DMS53 treated with DMSO at 0.1 percent for 48 hours (cell line): Measurements from ENCODE around the gene RABGAP1L.

ENCODE experiments used
- DNase-seq: peaks from one replicate; lab custom pipeline; 2025; ENCODE audit not compliant: unreplicated experiment; lab: John Stamatoyannopoulos, UW

Gene RABGAP1L

DNA sequence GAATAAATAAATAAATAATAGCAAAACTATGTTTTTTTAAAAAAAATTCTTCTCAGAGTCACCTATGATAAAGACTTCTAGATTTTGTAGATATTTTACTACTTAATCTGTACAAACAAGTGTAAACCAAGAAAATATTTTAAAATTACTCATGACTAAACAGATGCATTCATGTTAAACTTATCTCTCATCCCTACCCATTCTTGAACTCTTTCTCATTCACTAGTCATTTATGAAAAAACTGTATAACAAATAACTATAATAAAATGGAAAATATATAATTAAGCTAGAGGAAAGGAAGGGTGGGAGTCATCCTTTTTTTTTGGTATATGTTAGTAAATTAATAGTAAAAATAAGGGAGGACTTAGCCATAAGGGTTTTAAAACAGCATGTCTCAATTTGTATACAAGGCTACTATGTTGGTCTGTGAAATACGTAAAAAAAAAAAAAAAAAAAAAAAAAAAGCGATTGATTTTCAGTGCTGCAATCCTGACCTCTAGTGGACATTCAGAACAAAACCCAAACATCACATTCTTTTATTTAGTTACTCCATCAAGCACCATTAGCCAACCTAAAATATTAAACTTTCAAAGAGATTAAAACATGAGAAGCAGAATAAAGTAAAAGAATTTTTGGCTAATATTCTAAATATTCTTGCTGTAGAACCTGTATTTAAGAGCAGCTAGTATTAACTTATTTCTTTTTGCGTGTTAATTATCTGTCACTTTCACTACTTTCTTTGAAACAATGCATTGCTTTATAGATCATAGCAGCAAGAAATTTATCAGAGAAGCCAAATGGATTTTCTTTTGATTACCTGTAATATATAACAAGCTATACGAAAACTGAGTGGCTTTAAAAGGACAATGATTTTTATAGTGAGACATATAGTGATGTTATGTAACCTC is 584.6 kb downstream of the RABGAP1L start:
- peak; percentile 44 for DNase-seq

DNA sequence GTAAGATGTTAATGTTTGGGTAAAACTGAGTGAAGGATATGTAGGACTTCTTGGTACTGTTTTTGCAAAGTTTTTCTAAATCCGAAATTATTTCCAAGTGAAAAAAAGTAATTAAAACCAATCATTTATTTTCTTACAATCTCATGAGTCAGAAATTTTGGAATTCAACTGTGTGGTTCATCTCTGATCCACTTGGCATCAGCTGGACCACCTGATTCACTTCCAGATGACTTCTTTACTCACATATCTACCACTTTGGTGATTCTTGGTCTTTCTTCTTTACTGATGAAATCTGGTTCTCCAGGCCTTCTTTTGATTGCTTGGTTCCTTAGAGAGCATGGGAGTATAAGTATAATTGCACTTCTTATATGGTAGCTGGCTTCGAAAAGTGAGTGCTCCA is 585.6 kb downstream of the RABGAP1L start:
- no peak for DNase-seq

DNA sequence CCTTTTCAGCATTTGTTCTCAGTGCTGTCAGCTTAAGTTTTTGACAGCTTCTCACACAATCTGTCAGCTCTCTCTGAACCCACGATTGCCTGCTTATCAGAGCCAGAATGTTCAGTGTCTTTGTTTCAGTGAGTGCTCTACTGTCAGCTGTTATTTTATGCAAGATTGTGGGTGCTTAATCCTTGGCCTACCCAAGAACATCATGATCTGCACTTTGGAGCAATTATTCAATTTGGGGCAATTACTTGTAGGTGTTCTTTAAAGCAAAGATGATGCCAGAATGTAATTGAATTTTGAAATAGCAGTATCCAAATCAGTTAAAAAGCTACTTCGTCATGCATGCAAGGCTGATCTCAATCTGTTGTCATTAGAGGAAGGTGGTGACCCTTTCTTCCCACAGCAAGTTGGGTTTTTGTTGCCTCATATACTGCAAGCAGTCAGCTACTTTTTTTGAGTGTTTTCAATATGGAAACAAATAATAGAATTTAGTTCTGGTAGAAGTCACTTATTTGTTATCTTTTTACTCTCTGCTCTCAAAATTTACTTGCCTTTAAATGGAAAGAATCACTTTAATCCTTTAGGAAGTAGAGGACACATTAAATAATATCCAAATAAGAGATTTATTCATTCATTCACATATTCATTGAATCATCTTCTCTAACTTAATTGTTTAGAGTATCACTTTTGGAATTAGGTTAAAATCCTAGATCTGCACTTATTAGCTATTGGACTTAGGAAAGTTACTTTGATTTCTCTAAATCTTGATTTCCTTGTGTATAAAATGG is 586.9 kb downstream of the RABGAP1L start:
- no peak for DNase-seq

DNA sequence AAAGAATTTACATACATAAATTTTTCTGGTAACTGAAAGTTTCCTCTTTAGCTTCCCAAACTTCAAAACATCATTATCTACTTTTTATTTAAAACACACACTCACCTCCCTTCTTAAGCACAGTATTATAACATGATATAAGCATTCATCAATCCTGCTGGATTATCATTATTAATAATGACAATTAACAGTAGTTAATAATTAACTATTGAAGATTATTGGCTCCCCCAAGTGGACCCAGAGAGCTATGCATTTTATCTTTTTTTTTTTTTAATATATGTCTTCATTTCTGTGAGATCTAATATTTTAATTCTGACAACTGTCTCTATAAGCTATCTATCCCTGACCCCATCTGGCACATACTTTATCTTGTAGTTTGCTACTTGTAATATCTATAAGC is 588.3 kb downstream of the RABGAP1L start:
- DNase-seq = no peak

DNA sequence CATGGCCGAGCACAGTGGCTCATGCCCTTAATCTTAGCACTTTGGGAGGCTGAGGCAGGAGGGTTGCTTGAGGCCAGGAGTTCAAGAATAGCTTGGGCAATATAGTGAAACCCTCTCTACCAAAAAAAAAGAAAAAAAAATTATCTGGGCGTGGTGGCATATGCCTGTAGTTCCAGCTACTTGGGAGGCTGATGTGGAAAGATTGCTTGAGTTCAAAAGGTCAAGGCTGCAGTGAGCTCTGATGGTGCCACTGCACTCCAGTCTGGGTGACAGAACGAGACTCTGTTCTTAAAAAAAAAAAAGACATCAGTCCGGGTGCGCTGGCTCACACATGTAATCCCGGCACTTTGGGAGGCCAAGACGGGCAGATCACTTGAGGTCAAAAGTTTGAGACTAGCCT is 589.3 kb downstream of the RABGAP1L start:
- no peak for DNase-seq

DNA sequence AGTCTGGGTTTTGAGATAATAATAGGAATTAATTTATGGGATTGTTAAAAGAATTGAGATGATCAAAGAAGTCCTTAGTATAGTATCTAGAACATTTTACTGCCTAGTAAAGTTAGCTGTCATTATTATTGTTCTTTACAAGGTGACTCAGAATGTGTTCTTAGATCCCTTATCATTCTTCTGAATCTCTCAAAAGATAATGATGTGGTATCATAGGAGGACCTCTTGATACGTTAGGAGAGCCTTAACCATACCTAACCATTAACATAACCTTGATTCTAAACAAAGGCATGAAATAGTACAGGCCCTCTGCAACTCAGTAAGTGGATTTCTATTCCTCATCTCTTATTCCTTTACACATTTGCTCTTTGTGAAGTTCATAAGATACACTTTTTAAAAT is 593.8 kb downstream of the RABGAP1L start:
- no peak for DNase-seq

DNA sequence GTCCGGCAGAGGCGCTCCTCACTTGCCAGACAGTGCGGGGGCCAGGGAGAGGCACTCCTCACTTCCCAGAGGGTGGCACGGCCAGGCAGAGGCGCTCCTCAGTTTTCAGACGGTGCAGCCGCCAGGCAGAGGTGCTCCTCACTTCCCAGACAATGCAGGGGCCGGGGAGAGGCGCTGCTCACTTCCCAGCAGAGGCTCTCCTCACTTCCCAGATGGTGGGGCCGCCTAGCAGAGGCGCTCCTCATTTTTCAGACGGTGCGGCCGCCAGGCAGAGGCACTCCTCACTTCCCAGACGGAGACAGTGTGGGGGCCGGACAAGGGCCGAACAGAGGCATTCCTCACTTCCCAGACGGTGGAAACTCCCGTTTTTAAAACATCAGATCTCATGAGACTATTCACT is 602.0 kb downstream of the RABGAP1L start:
- no peak for DNase-seq

DNA sequence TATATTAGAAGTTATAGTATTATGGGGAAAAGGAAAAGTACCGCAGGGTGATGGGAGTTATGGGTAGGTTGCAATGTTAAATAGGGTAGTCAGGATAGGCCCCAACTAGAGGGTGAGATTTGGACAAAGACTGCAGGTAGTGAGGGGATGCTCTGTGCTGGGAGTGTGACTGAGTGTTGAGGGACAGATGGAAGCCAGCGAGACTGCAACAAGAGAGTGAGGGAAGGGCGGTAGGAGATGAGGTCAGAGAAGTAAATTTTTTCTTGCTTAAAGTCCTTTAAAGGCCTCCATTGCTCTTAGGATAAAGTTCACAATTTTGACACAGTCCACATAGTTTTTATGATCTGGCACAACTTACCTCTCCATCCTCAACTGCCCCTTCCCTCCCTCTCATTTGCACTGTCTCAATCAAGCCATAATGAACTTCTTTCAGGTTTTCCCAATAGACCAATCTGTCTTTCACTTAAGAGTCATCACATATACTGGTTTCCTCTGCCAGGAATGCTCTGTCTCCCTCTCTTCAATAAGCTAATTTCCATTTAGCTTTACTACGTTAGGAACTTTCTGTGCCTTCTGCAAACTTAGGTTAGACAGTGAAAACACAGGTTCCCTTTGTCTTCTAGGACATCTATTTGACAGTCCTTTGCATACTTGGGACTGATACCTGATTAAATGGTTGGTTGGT is 602.7 kb downstream of the RABGAP1L start:
- DNase-seq = no peak

DNA sequence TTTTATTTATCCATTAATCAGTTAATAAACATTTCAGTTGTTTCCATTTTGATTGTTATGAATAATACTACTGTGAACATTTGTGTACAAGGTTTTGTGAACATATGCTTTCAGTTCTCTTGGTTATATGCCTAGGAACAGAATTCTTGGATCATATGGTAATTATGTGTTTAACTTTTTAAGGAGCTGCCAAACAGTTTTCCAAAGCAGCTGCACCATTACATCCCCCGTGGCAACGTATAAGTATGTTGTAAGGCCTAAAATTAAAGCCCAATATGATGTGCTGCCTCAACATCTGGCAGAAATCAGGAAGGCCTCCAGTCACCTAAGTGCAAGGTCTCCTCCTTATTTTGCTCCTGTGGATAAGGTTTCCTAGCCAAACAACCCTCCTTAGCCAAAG is 604.9 kb downstream of the RABGAP1L start:
- no peak for DNase-seq

DNA sequence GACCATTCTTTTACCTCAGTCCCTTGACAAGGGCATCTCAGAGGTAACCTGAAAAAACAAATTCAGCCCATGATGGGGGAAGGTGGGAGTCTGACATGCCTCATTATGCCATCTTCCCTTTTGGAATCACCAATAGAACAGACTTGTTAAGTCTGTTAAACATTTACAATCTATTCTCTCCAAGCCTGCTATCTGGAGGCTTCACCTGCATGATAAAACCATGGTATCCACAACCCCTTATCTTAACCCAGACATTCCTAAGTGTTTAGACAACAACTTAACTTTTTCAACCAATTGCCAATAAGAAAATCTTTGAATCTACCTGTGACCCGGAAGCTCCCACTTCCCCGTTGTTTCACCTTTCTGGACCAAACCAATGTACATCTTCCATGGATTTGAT is 607.4 kb downstream of the RABGAP1L start:
- DNase-seq = no peak

DNA sequence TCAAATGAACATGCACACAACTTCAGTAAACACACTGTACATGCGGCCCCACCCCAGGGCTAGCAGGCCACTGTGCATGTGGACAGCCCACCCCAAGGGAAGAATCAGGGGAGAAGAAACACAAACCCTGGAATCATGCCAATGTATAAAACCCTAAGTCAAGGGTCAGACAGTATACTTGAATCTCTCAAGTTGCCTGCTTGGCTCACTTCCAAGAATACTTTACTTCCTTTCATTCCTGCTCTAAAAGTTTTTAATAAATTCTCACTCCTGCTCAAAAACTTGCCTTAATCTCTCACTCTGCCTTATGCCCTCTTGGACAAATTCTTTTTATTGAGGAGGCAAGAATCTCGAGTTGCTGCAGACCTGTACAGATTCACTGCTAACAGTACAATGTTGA is 609.2 kb downstream of the RABGAP1L start:
- DNase-seq = no peak

DNA sequence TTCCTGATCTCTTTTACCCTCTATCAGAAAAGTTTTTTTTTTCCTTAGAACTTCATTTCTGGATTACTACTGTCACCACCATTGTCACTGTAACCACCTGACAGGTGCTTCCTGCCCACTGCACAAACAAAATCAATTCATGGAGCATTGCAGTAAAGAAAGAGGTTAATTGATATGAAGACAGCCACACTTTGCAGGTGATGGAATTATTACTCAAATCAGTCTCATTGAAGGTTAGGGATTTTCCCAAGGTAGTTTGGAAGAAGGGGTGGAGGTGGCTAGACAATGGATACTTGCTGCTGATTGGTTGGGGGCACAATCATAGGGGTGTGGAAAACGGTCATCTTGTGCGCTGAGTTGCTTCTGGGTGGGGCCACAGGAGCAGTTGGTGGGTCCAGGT is 609.6 kb downstream of the RABGAP1L start:
- no peak for DNase-seq

DNA sequence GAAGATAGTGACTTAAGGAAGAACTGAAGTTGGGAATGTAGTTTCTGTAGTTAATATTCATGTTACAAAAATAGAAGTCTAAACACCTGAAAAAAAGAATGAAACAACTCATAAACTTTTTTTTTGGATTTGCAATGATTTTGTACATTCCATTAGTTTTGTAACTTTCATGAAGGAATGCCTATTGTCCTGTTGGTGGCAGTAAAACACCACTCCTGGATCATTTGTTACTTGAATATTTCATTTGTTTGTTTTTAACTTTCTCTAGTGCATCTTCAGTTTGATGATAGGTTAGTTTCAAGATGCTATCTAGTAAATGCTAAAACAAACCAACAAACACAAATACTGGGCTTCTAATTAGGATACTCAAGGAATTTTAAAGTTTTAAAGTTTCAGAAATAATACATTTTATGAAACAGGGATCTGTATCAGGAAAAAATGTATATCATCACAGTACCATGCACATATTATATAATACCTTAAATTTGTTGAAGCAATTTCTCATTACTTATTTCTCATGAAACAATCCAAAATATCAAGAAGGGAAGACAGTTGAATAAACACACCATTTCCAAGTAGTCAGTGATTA is 610.7 kb downstream of the RABGAP1L start:
- peak; percentile 60 for DNase-seq

DNA sequence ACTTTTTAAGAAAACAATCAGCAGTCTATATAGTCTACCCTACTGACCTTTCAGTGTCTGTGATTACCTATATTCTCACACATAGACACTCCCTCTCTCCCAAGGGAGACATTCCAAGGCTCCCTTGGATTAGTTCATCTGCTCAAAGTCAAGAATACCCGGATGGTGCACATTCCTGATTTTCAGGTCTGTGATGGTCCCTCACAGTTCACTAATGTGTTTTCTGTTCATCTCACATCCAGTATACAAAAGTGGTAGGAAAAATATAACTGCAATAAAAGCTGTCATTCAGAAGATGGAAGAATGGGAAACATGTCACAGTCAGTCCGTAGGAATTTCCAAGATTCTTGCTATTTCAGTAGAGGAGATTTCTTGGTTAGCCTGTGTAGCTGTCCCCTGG is 616.3 kb downstream of the RABGAP1L start:
- no peak for DNase-seq

DNA sequence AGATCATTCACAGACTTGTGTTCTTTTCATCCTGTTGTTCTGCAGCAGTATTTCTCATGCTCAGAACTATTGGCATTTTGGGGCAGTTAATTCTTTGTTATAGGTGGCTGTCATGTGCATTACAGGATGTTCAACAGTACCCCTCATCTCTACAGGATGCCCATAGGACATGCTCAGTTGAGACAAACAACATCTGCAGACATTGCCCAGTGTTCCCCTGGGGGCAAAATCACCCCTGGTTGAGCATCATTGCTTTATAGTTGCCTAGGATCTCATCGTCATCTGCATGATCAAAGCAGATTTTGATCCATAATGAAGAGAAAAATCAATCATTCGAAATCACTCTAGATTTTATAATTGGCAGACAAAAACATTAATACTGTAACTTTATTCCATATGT is 617.9 kb downstream of the RABGAP1L start:
- DNase-seq = no peak

DNA sequence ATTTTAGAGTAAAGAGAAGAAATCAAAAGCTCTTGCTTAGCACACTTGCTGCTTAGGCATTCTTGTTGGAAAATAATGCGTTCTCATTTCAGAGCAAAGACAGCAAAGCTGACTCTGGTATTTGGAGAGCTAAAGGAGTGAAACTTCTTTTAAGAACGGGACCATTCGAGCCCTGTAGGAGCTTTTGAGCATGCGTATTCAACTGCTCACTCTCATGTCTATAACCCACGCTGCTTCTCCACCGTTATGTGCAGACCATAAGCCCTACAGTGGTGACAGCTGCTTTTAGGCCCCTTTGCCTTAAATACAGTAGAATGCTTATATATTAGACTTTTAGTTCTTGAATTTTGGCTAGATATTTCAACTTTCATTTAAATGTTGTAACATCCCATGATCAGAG is 626.2 kb downstream of the RABGAP1L start:
- DNase-seq = no peak

DNA sequence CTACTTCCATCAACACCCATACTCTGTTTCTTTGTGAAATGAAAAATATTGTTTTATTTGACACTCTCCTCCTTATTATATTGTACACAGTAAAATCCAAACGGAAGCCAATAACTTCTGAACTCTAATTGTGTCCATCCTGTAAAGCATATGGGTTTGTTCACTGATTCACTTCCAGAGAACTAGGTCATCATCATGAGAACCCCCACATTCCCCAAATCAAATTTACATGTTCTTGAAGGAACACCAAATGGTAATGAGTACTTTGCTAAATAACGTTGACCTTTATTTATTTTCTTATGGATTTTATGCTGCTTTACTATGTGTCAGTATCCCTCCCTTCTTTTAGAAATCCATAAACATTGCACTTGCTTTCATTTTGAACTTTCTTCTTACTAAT is 627.0 kb downstream of the RABGAP1L start:
- no peak for DNase-seq

DNA sequence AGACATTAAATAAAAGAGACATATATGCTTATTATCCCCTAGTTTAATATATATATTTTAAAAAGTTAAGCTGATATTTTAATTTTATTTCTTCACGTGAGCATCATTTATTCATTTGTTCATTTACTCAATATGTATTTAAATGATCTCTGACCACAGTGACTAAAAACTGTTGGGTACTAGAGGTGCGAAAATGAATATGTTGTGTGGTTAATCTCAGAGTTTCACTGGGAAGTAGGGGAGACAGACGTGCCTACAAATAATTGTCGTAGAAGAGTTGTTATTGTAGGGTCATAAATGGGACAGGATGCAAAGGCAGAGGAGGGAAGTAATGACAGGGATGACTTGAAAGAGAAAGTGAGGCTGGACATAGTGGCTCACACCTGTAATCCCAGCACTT is 627.4 kb downstream of the RABGAP1L start:
- no peak for DNase-seq

DNA sequence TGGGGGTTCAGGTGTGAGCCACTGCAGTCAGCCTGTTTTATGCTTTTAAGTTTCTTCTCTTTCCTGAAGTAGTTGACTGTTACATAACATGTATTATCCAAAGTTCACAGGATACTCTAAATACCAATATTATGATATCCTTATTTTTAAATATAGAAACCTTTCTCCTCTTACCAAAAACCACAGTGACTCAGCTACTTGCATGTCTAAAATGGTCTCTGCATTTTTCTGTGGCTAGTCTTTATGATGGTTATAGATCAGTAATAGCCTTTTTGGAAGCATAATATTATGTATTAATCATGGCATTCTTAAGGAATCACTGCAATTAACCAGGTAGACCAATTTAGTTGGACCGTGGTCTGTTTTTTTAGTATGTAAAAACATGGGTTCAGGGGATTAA is 629.7 kb downstream of the RABGAP1L start:
- DNase-seq = no peak

DNA sequence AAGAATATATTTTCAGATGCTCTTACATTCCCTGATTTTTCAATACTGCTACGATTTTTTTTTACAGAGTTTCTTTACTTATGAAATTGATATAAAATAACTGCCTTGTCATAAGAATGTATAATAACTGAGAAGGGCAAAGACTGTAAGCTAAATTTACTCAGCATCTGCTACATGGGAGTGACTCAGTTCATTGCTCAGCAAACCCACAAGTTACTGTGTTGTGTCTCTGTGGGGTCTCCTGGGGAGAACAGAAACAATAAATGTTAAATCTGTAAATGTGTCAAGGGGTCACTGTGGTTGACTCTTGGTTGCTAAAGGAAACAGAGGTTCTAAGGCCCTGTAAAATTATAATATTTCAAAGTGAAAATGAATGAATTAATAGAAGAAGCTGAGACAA is 630.1 kb downstream of the RABGAP1L start:
- no peak for DNase-seq

DNA sequence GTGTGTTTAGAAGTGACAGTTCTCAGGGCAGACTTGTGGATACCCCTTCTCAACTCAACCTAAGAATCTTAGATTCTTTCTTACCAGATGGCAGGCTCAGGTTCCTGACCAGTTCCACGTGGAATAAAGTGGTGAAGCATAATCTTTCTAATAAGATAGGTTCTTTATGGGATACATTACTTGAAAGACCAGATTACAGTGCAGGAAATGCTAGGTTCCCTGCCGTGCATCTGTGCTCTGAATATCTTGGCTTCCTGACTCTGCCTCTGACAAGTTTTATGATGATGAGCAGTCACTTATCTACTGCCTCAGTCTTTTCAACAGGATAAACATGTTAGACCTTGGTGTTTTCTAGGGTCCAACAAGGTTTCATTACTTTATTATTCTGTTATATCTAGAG is 632.5 kb downstream of the RABGAP1L start:
- DNase-seq = no peak
